K562 (cell line): ENCODE measurements around the gene ETS1. TPM values are rescaled to one million over a fixed set of nuclear protein-coding genes. Genes with fewer than 3 reads are reported as not detected.

Experiments used
- ATAC-seq: fragments of 200-7000 bp; cut with Tn5 transposase; 3 replicates; pipeline ENCODE4 v1.9.1; 2020; ENCODE audit warnings: moderate library complexity
- BruUV-seq: library from RNA; stranded (reverse); fragments of 400-500 nt; replicated peaks from 2 replicates; lab custom pipeline; 2021; lab: Mats Ljungman, UMichigan
- CTCF ChIA-PET: fragments of 300-600 bp; formaldehyde crosslinking; extraction: SDS; loops from one replicate; lab custom pipeline; 2021; ENCODE audit warnings: low intra/inter-chr PET ratio; lab: Yijun Ruan, JAX
- POLR2A ChIA-PET: fragments of 300-600, 350-650 bp; sonication (Branson Sonifier 250); formaldehyde crosslinking; extraction: SDS; loops from one replicate; lab custom pipeline; 2021; ENCODE audit warnings: antibody characterized with exemption, inconsistent platforms; lab: Yijun Ruan, JAX
- DNase-seq, 4 experiments: peaks; one replicate each; pipeline versions ENCODE4 v3.0.0 to v3.0.0-alpha.2; 2011 to 2018; ENCODE audit warnings: low spot score in 3 of 4, mixed read lengths in 3 of 4; ENCODE audit errors: extremely low read depth in 1 of 4
- FAIRE-seq: peaks from 2 replicates; lab custom pipeline; 2011; peaks lifted over from hg19 to GRCh38; lab: Jason Lieb, UNC
- H2AFZ ChIP-seq: 2 replicates; pipeline ENCODE4 v1.6.0; 2011; ENCODE audit warnings: low read depth, low read length, control low read depth, inconsistent platforms
- H3K27ac ChIP-seq: fragments of 200-600 bp; 3 replicates; pipeline ENCODE4 v1.8.0; 2011; ENCODE audit warnings: low read depth, mild to moderate bottlenecking, control low read depth, inconsistent platforms, low read length, moderate library complexity, mixed read lengths; ENCODE audit errors: extremely low read depth
- H3K27me3 ChIP-seq, 2 experiments: fragments of 300-600 bp in 1 of 2; 2 replicates in 1 of 2; 3 replicates in 1 of 2; pipeline versions ENCODE4 v1.6.0 to v1.8.0; 2011; ENCODE audit warnings: inconsistent platforms in 2 of 2, low read length in 2 of 2, mild to moderate bottlenecking in 1 of 2, mixed read lengths in 1 of 2, moderate library complexity in 1 of 2; ENCODE audit not compliant: control insufficient read depth in 2 of 2, insufficient read depth in 2 of 2
- H3K36me3 ChIP-seq: fragments of 300-600 bp; 3 replicates; pipeline ENCODE4 v1.8.0; 2011; ENCODE audit warnings: mild to moderate bottlenecking, low read length, inconsistent platforms; ENCODE audit not compliant: control insufficient read depth, insufficient read depth
- H3K4me1 ChIP-seq, 2 experiments: fragments of 200-600 bp in 1 of 2; replicated peaks in 1 of 2; 2 replicates in 1 of 2; 3 replicates in 1 of 2; pipeline versions ENCODE4 v1.5.1 to v1.8.0; 2011; ENCODE audit warnings: inconsistent platforms in 2 of 2, low read length in 2 of 2, mild to moderate bottlenecking in 1 of 2, mixed read lengths in 1 of 2, moderate library complexity in 1 of 2; ENCODE audit not compliant: control insufficient read depth in 2 of 2, insufficient read depth in 2 of 2
- H3K4me2 ChIP-seq: 2 replicates; pipeline ENCODE4 v1.6.1; 2011; ENCODE audit warnings: low read length, control low read depth, inconsistent platforms, mixed read lengths; ENCODE audit not compliant: insufficient read depth
- H3K4me3 ChIP-seq: fragments of 200-600 bp; sonication (generic), shearing (Covaris generic); 2 replicates; pipeline ENCODE4 v1.5.1; 2016; ENCODE audit warnings: control low read depth, inconsistent platforms
- H3K79me2 ChIP-seq: fragments of 200-600 bp; 3 replicates; pipeline ENCODE4 v1.8.0; 2011; ENCODE audit warnings: low read length, inconsistent platforms; ENCODE audit not compliant: control insufficient read depth, insufficient read depth
- H3K9ac ChIP-seq, 2 experiments: 2 replicates each; pipeline versions ENCODE4 v1.6.0 to v1.6.1; 2011; ENCODE audit warnings: low read depth in 2 of 2, low read length in 2 of 2, control low read depth in 1 of 2, inconsistent platforms in 1 of 2, mild to moderate bottlenecking in 1 of 2, mixed read lengths in 1 of 2; ENCODE audit not compliant: insufficient read depth in 1 of 2
- H3K9me1 ChIP-seq: one replicate; pipeline ENCODE4 v1.6.0; 2011; ENCODE audit warnings: inconsistent platforms, mild to moderate bottlenecking, low read length, moderate library complexity; ENCODE audit not compliant: control insufficient read depth, insufficient read depth
- H3K9me3 ChIP-seq: replicated peaks from 2 replicates; pipeline ENCODE4 v1.5.1; 2011; ENCODE audit warnings: low read depth, low read length, inconsistent platforms; ENCODE audit not compliant: control insufficient read depth, insufficient read depth
- H4K20me1 ChIP-seq: replicated peaks from 2 replicates; pipeline ENCODE4 v1.6.1; 2011; ENCODE audit warnings: low read length, inconsistent platforms, mixed read lengths; ENCODE audit not compliant: control insufficient read depth, insufficient read depth
- CC2D1A ChIP-seq: fragments of 450-650 bp; IDR thresholded peaks from 2 replicates; pipeline ENCODE4 v1.6.1; 2017; ENCODE audit warnings: mild to moderate bottlenecking
- NCOA4 ChIP-seq: fragments of 450-650 bp; IDR thresholded peaks from 2 replicates; pipeline ENCODE4 v1.6.1; 2018; ENCODE audit warnings: mild to moderate bottlenecking; ENCODE audit not compliant: partially characterized antibody
- NR3C1 ChIP-seq: sonication (generic); formaldehyde crosslinking; IDR thresholded peaks from 2 replicates; pipeline ENCODE4 v1.8.1; 2022; ENCODE audit warnings: missing genetic modification reagents
- NUFIP1 ChIP-seq: fragments of 450-650 bp; IDR thresholded peaks from 2 replicates; pipeline ENCODE4 v1.6.1; 2018; ENCODE audit not compliant: partially characterized antibody
- PTRF ChIP-seq: fragments of 450-650 bp; IDR thresholded peaks from 2 replicates; pipeline ENCODE4 v1.6.1; 2016; ENCODE audit warnings: mild to moderate bottlenecking, missing genetic modification characterization, missing compliant biosample characterization
- SIN3B ChIP-seq: fragments of 450-650 bp; IDR thresholded peaks from 2 replicates; pipeline ENCODE4 v1.6.1; 2017; ENCODE audit warnings: low read depth, mild to moderate bottlenecking, moderate library complexity
- SRSF1 ChIP-seq: fragments of 200-400 bp; formaldehyde crosslinking; IDR thresholded peaks from 2 replicates; pipeline ENCODE4 v1.6.1; 2017; ENCODE audit warnings: mild to moderate bottlenecking, low read depth, low read length, moderate library complexity
- TARDBP ChIP-seq: fragments of 450-650 bp; IDR thresholded peaks from 2 replicates; pipeline ENCODE4 v1.6.1; 2016
- TRIM24 ChIP-seq, 2 experiments: fragments of 450-650 bp; IDR thresholded peaks; 2 replicates each; pipeline ENCODE4 v1.6.1; 2016
- ZC3H11A ChIP-seq: IDR thresholded peaks from 2 replicates; pipeline ENCODE4 v1.6.1; 2012; ENCODE audit warnings: low read depth, low read length, improper control_type of control experiment
- ZNF212 ChIP-seq: fragments of 450-650 bp; formaldehyde crosslinking; IDR thresholded peaks from 2 replicates; pipeline ENCODE4 v1.4.0; 2020; ENCODE audit warnings: mild to moderate bottlenecking
- WGBS: fragments of 100-300 bp; shearing (Covaris generic); methylation state at CpG from one replicate; pipeline ENCODE4 v1.1.6; 2016; ENCODE audit warnings: low coverage, mixed read lengths; ENCODE audit not compliant: insufficient coverage; ENCODE audit errors: missing lambda C conversion rate; 5-methylcytosine and 5-hydroxymethylcytosine counted together
- in situ Hi-C: fragments of 300-500 bp; cut with MboI; formaldehyde crosslinking; loops from 4 replicates; pipeline ENCODE4 v1.15.0; 2018; ENCODE audit warnings: inconsistent platforms, mixed read lengths
- intact Hi-C: fragments of 100-400 bp; cut with micrococcal nuclease; formaldehyde crosslinking; loops from 2 replicates; pipeline ENCODE4 v1.14.2; 2022
- polyA plus RNA-seq, 8 experiments: library from polyadenylated mRNA; depleted of rRNA in 4 of 8; stranded (reverse) in 5 of 8; unstranded in 3 of 8; fragments of >200 nt; fragmentation: Nextera tagmentation in 2 of 8; fragmentation: Illumina TruSeq in 1 of 8; extraction: Ambion mirVana in 2 of 8; extraction: Trizol in 1 of 8; gene quantifications; 2 replicates each; pipeline versions ENCODE4 v1.2.1 to v1.2.3, GENCODE V29; 2011 to 2014; ENCODE audit warnings: inconsistent platforms in 1 of 8, missing spikeins in 1 of 8
- total RNA-seq, 7 experiments: library from RNA; depleted of rRNA in 6 of 7; stranded (reverse); fragments of >200 nt in 6 of 7; fragmentation: Illumina TruSeq in 2 of 7; extraction: Trizol in 2 of 7; gene quantifications; 2 replicates each; pipeline versions ENCODE4 v1.2.1 to v1.2.3, GENCODE V29; 2011 to 2021; ENCODE audit warnings: low replicate concordance in 1 of 7

Gene ETS1
- total and polyA plus RNA-seq, 9 of the 15 experiments (the other 6 are each of a cell fraction or from before 2014, with no cell fraction given), result 0.04 to 1.4 (median 0.23) TPM

DNA sequence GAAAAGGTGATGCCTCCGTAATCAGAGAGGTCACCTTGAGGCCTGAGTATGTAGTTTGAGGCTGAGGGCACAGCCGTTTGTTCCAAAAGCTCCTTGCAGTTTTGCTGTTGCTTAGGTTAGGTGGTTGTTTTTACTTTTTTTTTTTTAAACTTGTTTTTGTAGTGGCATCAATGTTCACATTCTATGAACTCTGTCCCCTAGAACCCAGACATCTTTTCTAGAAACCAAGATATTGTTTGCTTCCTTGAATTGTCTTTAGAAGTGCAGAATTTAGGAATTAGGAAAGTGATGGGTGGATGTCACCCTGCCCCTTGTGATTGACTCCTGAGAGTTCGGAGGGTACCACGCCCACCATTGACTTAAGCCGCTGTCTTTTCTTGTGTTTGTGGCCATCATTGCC is 35.7 kb upstream of the ETS1 start:
- TF ChIP-seq CC2D1A (no peak), NR3C1 (CRISPR knock-in tag) (no peak), TARDBP (no peak), NUFIP1 (no peak), SIN3B (no peak), ZNF212 (CRISPR knock-in tag) (no peak), NCOA4 (no peak), PTRF (tag) (no peak), TRIM24 (IDR thresholded peaks at IDR 0.05) (no peak), SRSF1 (no peak), ZC3H11A (no peak)
- in situ Hi-C loops, result loop anchor here (10.0 kb wide), 1 partner anchor 448 kb away; no protein-coding TSS in a partner anchor
- Histone ChIP-seq H3K4me1 (peaks cover 0 to 6% of the 10 kb centered on the region in 2 experiments; a peak in 2 of 5 replicates), H3K9ac (no peak overlapping the region), H3K9me1 (no peaks in the 10 kb centered on the region), H3K4me2 (no peak overlapping the region), H3K79me2 (no peaks in the 10 kb centered on the region), H3K27ac (no peak overlapping the region), H3K27me3 (no peaks in the 10 kb centered on the region), H3K9me3 (no peaks in the 10 kb centered on the region), H4K20me1 (0 out of 2 replicates have a peak, but pooled peaks cover 6% of the 10 kb centered on the region), H3K36me3 (no peaks in the 10 kb centered on the region), H3K4me3 (no peak overlapping the region), H2AFZ (no peak overlapping the region)
- no TSS peak for BruUV-seq
- ATAC-seq, result no peak
- 4% methylated on average over 5 of the region's 5 CpGs for WGBS
- CTCF ChIA-PET, result no interaction called here
- intact Hi-C loops, result no loop called here
- no peak for FAIRE-seq
- POLR2A ChIA-PET, result no interaction called here
- DNase-seq, result no peak
